ENCODE results near the gene PKP4. TPM values are rescaled to one million over a fixed set of nuclear protein-coding genes. Genes with fewer than 3 reads are reported as not detected.

The PKP4 gene
- total and polyA plus RNA-seq, 3 donors from 2014 or later, result 42.5 to 60.5 (median 60.0) TPM

GRCh38 chr2:158586491-158586890, 129.7 kb downstream of the PKP4 start:
- no peaks in the 10 kb centered on the region for H3K36me3 ChIP-seq (ENCODE audit: low read depth, missing control alignments)
- TF ChIP-seq CTCF (IDR thresholded peaks at IDR 0.05), result no peak
- no peak for TF ChIP-seq POLR2A (IDR thresholded peaks at IDR 0.05)
- intact Hi-C loops (cut with DNase I; ENCODE audit: low total_unique reads), result no loop called here
- no peaks in the 10 kb centered on the region for H3K27me3 ChIP-seq
- no peak for DNase-seq
- no peak overlapping the region for H3K4me3 ChIP-seq
- no peak overlapping the region for H3K27ac ChIP-seq
- WGBS, 2 donors, result 63 to 94% methylated on average over 3 of the region's 3 CpGs
- H3K4me1 ChIP-seq, result no peaks in the 10 kb centered on the region
- no peaks in the 10 kb centered on the region for H3K9me3 ChIP-seq

GRCh38 chr2:158589303-158589702, 132.6 kb downstream of the PKP4 start:
- WGBS, 2 donors, result 92 to 98% methylated on average over 4 of the region's 4 CpGs
- Histone ChIP-seq H3K27me3 (no peaks in the 10 kb centered on the region), H3K4me1 (no peaks in the 10 kb centered on the region), H3K36me3 (ENCODE audit: low read depth, missing control alignments) (no peaks in the 10 kb centered on the region), H3K27ac (no peak overlapping the region), H3K4me3 (no peak overlapping the region), H3K9me3 (no peaks in the 10 kb centered on the region)
- intact Hi-C loops (cut with DNase I; ENCODE audit: low total_unique reads), result no loop called here
- no peak for DNase-seq
- no peak for TF ChIP-seq CTCF (IDR thresholded peaks at IDR 0.05)
- TF ChIP-seq POLR2A (IDR thresholded peaks at IDR 0.05), result no peak

- 90 to 94% methylated on average over 3 of the region's 3 CpGs for WGBS, 2 donors
- Histone ChIP-seq H3K4me3 (no peak overlapping the region), H3K27me3 (no peaks in the 10 kb centered on the region), H3K27ac (no peak overlapping the region), H3K4me1 (no peaks in the 10 kb centered on the region), H3K9me3 (no peaks in the 10 kb centered on the region), H3K36me3 (ENCODE audit: low read depth, missing control alignments) (no peaks in the 10 kb centered on the region)
- DNase-seq, result no peak
- no peak for TF ChIP-seq POLR2A (IDR thresholded peaks at IDR 0.05)
- TF ChIP-seq CTCF (IDR thresholded peaks at IDR 0.05), result no peak
- intact Hi-C loops (cut with DNase I; ENCODE audit: low total_unique reads), result no loop called here
Measured at GRCh38 chr2:158598862-158599517, 142.2 kb downstream of the PKP4 start.

- intact Hi-C loops (cut with DNase I; ENCODE audit: low total_unique reads), result loop anchor here (5.0 kb wide), 1 partner anchor 283 kb away; no protein-coding TSS in a partner anchor
- DNase-seq, result no peak
Measured at GRCh38 chr2:158599609-158600008, 142.9 kb downstream of the PKP4 start.

More at GRCh38 chr2:158599609-158600008, 142.9 kb downstream of the PKP4 start:
- Histone ChIP-seq H3K9me3 (no peaks in the 10 kb centered on the region), H3K36me3 (ENCODE audit: low read depth, missing control alignments) (no peaks in the 10 kb centered on the region), H3K4me1 (no peaks in the 10 kb centered on the region), H3K4me3 (no peak overlapping the region), H3K27ac (no peak overlapping the region), H3K27me3 (no peaks in the 10 kb centered on the region)
- TF ChIP-seq CTCF (IDR thresholded peaks at IDR 0.05), result no peak
- no peak for TF ChIP-seq POLR2A (IDR thresholded peaks at IDR 0.05)
